PC-9 (cell line): ENCODE data around the gene CORIN. TPM values are rescaled to one million over a fixed set of nuclear protein-coding genes. Genes with fewer than 3 reads are reported as not detected.

Experiments
- BruUV-seq: library from RNA; stranded (reverse); fragments of 400-500 nt; replicated peaks from 2 replicates; lab custom pipeline; 2021; lab: Mats Ljungman, UMichigan
- CTCF ChIA-PET: fragments of 300-600 bp; sonication (Branson Sonifier 250); formaldehyde crosslinking; loops from one replicate; lab custom pipeline; 2022; ENCODE audit warnings: antibody characterized with exemption; lab: Charles Lee
- POLR2A ChIA-PET: fragments of 300-600 bp; sonication (Branson Sonifier 250); formaldehyde crosslinking; loops from one replicate; lab custom pipeline; 2022; ENCODE audit warnings: antibody characterized with exemption; ENCODE audit not compliant: unreplicated experiment; lab: Charles Lee
- DNase-seq, 2 experiments: peaks; one replicate each; pipeline versions ENCODE4 v3.0.0 to v3.0.0-alpha.2; 2015 to 2022; ENCODE audit warnings: mixed read lengths in 1 of 2
- H2AFZ ChIP-seq: fragments of 200-600 bp; sonication (generic); 2 replicates; pipeline ENCODE4 v1.8.1; 2017; ENCODE audit warnings: antibody characterized with exemption
- H3F3A ChIP-seq: fragments of 200-600 bp; sonication (generic); 2 replicates; pipeline ENCODE4 v1.8.1; 2017; ENCODE audit warnings: antibody characterized with exemption, mild to moderate bottlenecking, low read depth; ENCODE audit not compliant: insufficient read depth
- H3K27ac ChIP-seq: fragments of 200-600 bp; sonication (generic); 2 replicates; pipeline ENCODE4 v1.6.1; 2016; ENCODE audit warnings: mixed run types
- H3K27me3 ChIP-seq: fragments of 200-600 bp; sonication (generic); 2 replicates; pipeline ENCODE4 v1.6.1; 2016; ENCODE audit warnings: low read depth, mixed run types; ENCODE audit not compliant: insufficient read depth
- H3K36me3 ChIP-seq: fragments of 200-600 bp; sonication (generic); 2 replicates; pipeline ENCODE4 v1.6.1; 2016; ENCODE audit warnings: low read depth, mixed run types
- H3K4me1 ChIP-seq: fragments of 200-600 bp; sonication (generic); replicated peaks from 2 replicates; pipeline ENCODE4 v1.6.1; 2016; ENCODE audit warnings: mixed run types; ENCODE audit not compliant: insufficient read depth
- H3K4me2 ChIP-seq: fragments of 200-600 bp; sonication (generic); 2 replicates; pipeline ENCODE4 v1.6.1; 2017; ENCODE audit warnings: mixed run types
- H3K4me3 ChIP-seq: fragments of 200-600 bp; sonication (generic); 2 replicates; pipeline ENCODE4 v1.6.1; 2016; ENCODE audit warnings: mixed run types
- H3K79me2 ChIP-seq: fragments of 200-600 bp; sonication (generic); 2 replicates; pipeline ENCODE4 v1.6.1; 2017; ENCODE audit warnings: low read depth, mixed run types
- H3K9me2 ChIP-seq: fragments of 200-600 bp; sonication (generic); 2 replicates; pipeline ENCODE4 v1.8.1; 2017; ENCODE audit warnings: mild to moderate bottlenecking; ENCODE audit not compliant: insufficient read depth
- H3K9me3 ChIP-seq: fragments of 200-600 bp; sonication (generic); 2 replicates; pipeline ENCODE4 v1.8.1; 2016; ENCODE audit warnings: low read depth; ENCODE audit not compliant: insufficient read depth
- H4K20me1 ChIP-seq: fragments of 200-600 bp; sonication (generic); 2 replicates; pipeline ENCODE4 v1.8.1; 2017; ENCODE audit not compliant: insufficient read depth
- CTCF ChIP-seq: fragments of 200-600 bp; sonication (generic); conservative IDR thresholded peaks from 2 replicates; pipeline ENCODE4 v1.6.1; 2017; ENCODE audit warnings: mixed run types, antibody characterized with exemption, mild to moderate bottlenecking, moderate library complexity
- EZH2 ChIP-seq: fragments of 200-600 bp; sonication (generic); IDR thresholded peaks from 2 replicates; pipeline ENCODE4 v1.8.0; 2017; ENCODE audit warnings: antibody characterized with exemption, low read depth
- intact Hi-C: fragments of 100-400 bp; cut with micrococcal nuclease; formaldehyde crosslinking; loops from one replicate; pipeline ENCODE4 v1.10.0; 2022; ENCODE audit not compliant: unreplicated experiment
- total RNA-seq: library from RNA; stranded (reverse); gene quantifications from 2 replicates; pipeline ENCODE4 v1.2.3, GENCODE V29; 2021

CORIN gene
- total RNA-seq, 1 experiment from 2014 or later = not detected

- Histone ChIP-seq H3K9me3 (no peaks in the 10 kb centered on the region), H3K36me3 (no peaks in the 10 kb centered on the region), H4K20me1 (no peaks in the 10 kb centered on the region), H3K27me3 (no peaks in the 10 kb centered on the region), H2AFZ (no peak overlapping the region), H3F3A (no peaks in the 10 kb centered on the region), H3K4me1 (no peaks in the 10 kb centered on the region), H3K9me2 (no peaks in the 10 kb centered on the region), H3K27ac (no peak overlapping the region), H3K4me3 (no peak overlapping the region), H3K79me2 (no peaks in the 10 kb centered on the region), H3K4me2 (no peak overlapping the region)
- BruUV-seq = no TSS peak
- DNase-seq = no peak
- ChIA-PET CTCF (no interaction called here), POLR2A (no interaction called here)
- TF ChIP-seq CTCF = no peak
- TF ChIP-seq EZH2 = no peak
- intact Hi-C loops = no loop called here
Measured at GRCh38 chr4:47733302-47734175, 104.3 kb downstream of the CORIN start.

- Histone ChIP-seq H3K79me2 (no peaks in the 10 kb centered on the region), H3K27ac (no peak overlapping the region), H2AFZ (no peak overlapping the region), H4K20me1 (no peaks in the 10 kb centered on the region), H3F3A (no peaks in the 10 kb centered on the region), H3K4me3 (no peak overlapping the region), H3K4me1 (no peaks in the 10 kb centered on the region), H3K4me2 (no peak overlapping the region), H3K9me3 (no peaks in the 10 kb centered on the region), H3K27me3 (no peaks in the 10 kb centered on the region), H3K9me2 (no peaks in the 10 kb centered on the region), H3K36me3 (no peaks in the 10 kb centered on the region)
- ChIA-PET CTCF (no interaction called here), POLR2A (no interaction called here)
- no peak for DNase-seq
- no TSS peak for BruUV-seq
- intact Hi-C loops = no loop called here
- TF ChIP-seq EZH2 (no peak), CTCF (no peak)
Measured at GRCh38 chr4:47731182-47731581, 106.7 kb downstream of the CORIN start.

- CTCF ChIA-PET = no interaction called here
Measured at GRCh38 chr4:47729131-47729680, 108.7 kb downstream of the CORIN start.

More at GRCh38 chr4:47729131-47729680, 108.7 kb downstream of the CORIN start:
- Histone ChIP-seq H3K27ac (no peak overlapping the region), H3F3A (no peaks in the 10 kb centered on the region), H3K36me3 (no peaks in the 10 kb centered on the region), H3K4me3 (no peak overlapping the region), H3K9me2 (no peaks in the 10 kb centered on the region), H3K4me2 (no peak overlapping the region), H4K20me1 (no peaks in the 10 kb centered on the region), H2AFZ (no peak overlapping the region), H3K79me2 (no peaks in the 10 kb centered on the region), H3K4me1 (no peaks in the 10 kb centered on the region), H3K27me3 (no peaks in the 10 kb centered on the region), H3K9me3 (no peaks in the 10 kb centered on the region)
- intact Hi-C loops = no loop called here
- no peak for DNase-seq
- BruUV-seq = no TSS peak
- no peak for TF ChIP-seq EZH2
- TF ChIP-seq CTCF = no peak
- POLR2A ChIA-PET = no interaction called here
